Astrocyte (in vitro differentiated cells and primary cell): Measurements from ENCODE around the gene CDH22. TPM values are rescaled to one million over a fixed set of nuclear protein-coding genes. Genes with fewer than 3 reads are reported as not detected.

ENCODE experiments used
- DNase-seq: peaks from one replicate; pipeline ENCODE4 v3.0.0-alpha.2; 2010; ENCODE audit warnings: low read depth
- FAIRE-seq: peaks from 2 replicates; lab custom pipeline; 2011; peaks lifted over from hg19 to GRCh38; lab: Jason Lieb, UNC
- H2AFZ ChIP-seq: 2 replicates; pipeline ENCODE4 v1.6.0; 2012; ENCODE audit warnings: low read depth, low read length, inconsistent platforms
- H3K27ac ChIP-seq: 2 replicates; pipeline ENCODE4 v1.5.1; 2011; ENCODE audit warnings: low read depth, low read length, inconsistent platforms
- H3K27me3 ChIP-seq: 2 replicates; pipeline ENCODE4 v1.6.0; 2011; ENCODE audit warnings: low read length, inconsistent platforms; ENCODE audit not compliant: insufficient read depth
- H3K36me3 ChIP-seq: 2 replicates; pipeline ENCODE4 v1.5.1; 2011; ENCODE audit warnings: low read length, inconsistent platforms; ENCODE audit not compliant: insufficient read depth
- H3K4me1 ChIP-seq: 2 replicates; pipeline ENCODE4 v1.5.1; 2011; ENCODE audit warnings: low read length, inconsistent platforms; ENCODE audit not compliant: insufficient read depth
- H3K4me2 ChIP-seq: 2 replicates; pipeline ENCODE4 v1.6.0; 2012; ENCODE audit warnings: low read length, inconsistent platforms
- H3K4me3 ChIP-seq: 2 replicates; pipeline ENCODE4 v1.5.1; 2011; ENCODE audit warnings: low read depth, mild to moderate bottlenecking, low read length, inconsistent platforms; ENCODE audit not compliant: insufficient read depth
- H3K79me2 ChIP-seq: 2 replicates; pipeline ENCODE4 v1.6.0; 2012; ENCODE audit warnings: mild to moderate bottlenecking, low read length, inconsistent platforms; ENCODE audit not compliant: insufficient read depth
- H3K9ac ChIP-seq: 2 replicates; pipeline ENCODE4 v1.6.0; 2012; ENCODE audit warnings: mild to moderate bottlenecking, low read length, inconsistent platforms
- H3K9me3 ChIP-seq: 2 replicates; pipeline ENCODE4 v1.5.1; 2012; ENCODE audit warnings: low read depth, mild to moderate bottlenecking, low read length, inconsistent platforms; ENCODE audit not compliant: insufficient read depth
- H4K20me1 ChIP-seq: 2 replicates; pipeline ENCODE4 v1.6.0; 2012; ENCODE audit warnings: low read length, inconsistent platforms; ENCODE audit not compliant: insufficient read depth
- H3K27ac Mint-ChIP-seq: one replicate; pipeline ENCODE4 v1.8.0; 2021; ENCODE audit warnings: mild to moderate bottlenecking, mixed read lengths; ENCODE audit not compliant: unreplicated experiment
- H3K27me3 Mint-ChIP-seq: one replicate; pipeline ENCODE4 v1.8.0; 2021; ENCODE audit warnings: low read depth, mixed read lengths; ENCODE audit not compliant: unreplicated experiment
- H3K36me3 Mint-ChIP-seq: one replicate; pipeline ENCODE4 v1.8.0; 2021; ENCODE audit warnings: low read depth, mixed read lengths; ENCODE audit not compliant: unreplicated experiment
- H3K4me1 Mint-ChIP-seq: one replicate; pipeline ENCODE4 v1.8.0; 2021; ENCODE audit warnings: low read depth, mixed read lengths; ENCODE audit not compliant: unreplicated experiment
- H3K4me3 Mint-ChIP-seq: one replicate; pipeline ENCODE4 v1.8.0; 2021; ENCODE audit warnings: mild to moderate bottlenecking, moderate library complexity, mixed read lengths; ENCODE audit not compliant: unreplicated experiment
- H3K9me3 Mint-ChIP-seq: one replicate; pipeline ENCODE4 v1.8.0; 2021; ENCODE audit warnings: mild to moderate bottlenecking, mixed read lengths; ENCODE audit not compliant: unreplicated experiment
- EZH2 ChIP-seq: IDR thresholded peaks from 2 replicates; pipeline ENCODE4 v1.6.1; 2012; ENCODE audit warnings: mild to moderate bottlenecking, low read length, inconsistent platforms; ENCODE audit not compliant: insufficient read depth
- total RNA-seq: library from RNA; stranded (reverse); gene quantifications from 2 replicates; pipeline ENCODE4 v1.2.1, GENCODE V29; 2021
- TF ChIP-seq, protein P1 (sequence below): IDR thresholded peaks from 2 replicates; pipeline ENCODE4 v1.5.1; 2011; ENCODE audit warnings: low read depth, mild to moderate bottlenecking, inconsistent platforms, low read length, moderate library complexity; ENCODE audit not compliant: insufficient read depth

The CDH22 gene
- total RNA-seq, 1 donor from 2014 or later: not detected

DNA sequence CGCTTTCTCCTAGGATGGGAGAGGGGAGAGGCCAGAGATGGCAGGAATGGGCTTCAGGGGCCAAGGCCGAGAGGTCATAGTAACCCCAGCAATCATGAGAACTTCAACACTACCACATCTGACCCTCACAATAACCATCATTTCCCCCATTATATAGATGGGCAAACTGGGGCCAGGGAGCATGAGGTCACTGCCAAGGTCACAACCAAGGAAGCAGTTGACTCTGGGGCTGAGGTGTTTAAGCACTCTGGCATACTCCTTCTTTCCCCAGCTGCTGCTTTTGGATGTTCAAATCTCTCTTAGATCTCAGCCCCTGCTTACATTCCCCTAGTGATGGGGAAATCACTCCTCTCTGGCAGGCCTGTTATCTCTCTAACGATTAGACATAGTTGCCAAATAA lies 39.6 kb downstream of the CDH22 start:
- Mint-ChIP-seq H3K27me3 (peaks cover 72% of the 10 kb centered on the region), H3K4me3 (no peak overlapping the region), H3K36me3 (no peaks in the 10 kb centered on the region), H3K27ac (no peak overlapping the region), H3K4me1 (peaks cover 3% of the 10 kb centered on the region), H3K9me3 (peaks cover 12% of the 10 kb centered on the region)
- Histone ChIP-seq H3K4me1 (no peaks in the 10 kb centered on the region), H4K20me1 (no peaks in the 10 kb centered on the region), H3K27me3 (peaks cover 7% of the 10 kb centered on the region), H3K79me2 (no peaks in the 10 kb centered on the region), H3K4me3 (no peak overlapping the region), H3K9ac (no peak overlapping the region), H2AFZ (no peak overlapping the region), H3K27ac (no peak overlapping the region), H3K36me3 (no peaks in the 10 kb centered on the region), H3K9me3 (no peaks in the 10 kb centered on the region), H3K4me2 (no peak overlapping the region)
- no peak for FAIRE-seq
- DNase-seq: no peak
- TF ChIP-seq EZH2: no peak
- TF ChIP-seq, protein P1, sequence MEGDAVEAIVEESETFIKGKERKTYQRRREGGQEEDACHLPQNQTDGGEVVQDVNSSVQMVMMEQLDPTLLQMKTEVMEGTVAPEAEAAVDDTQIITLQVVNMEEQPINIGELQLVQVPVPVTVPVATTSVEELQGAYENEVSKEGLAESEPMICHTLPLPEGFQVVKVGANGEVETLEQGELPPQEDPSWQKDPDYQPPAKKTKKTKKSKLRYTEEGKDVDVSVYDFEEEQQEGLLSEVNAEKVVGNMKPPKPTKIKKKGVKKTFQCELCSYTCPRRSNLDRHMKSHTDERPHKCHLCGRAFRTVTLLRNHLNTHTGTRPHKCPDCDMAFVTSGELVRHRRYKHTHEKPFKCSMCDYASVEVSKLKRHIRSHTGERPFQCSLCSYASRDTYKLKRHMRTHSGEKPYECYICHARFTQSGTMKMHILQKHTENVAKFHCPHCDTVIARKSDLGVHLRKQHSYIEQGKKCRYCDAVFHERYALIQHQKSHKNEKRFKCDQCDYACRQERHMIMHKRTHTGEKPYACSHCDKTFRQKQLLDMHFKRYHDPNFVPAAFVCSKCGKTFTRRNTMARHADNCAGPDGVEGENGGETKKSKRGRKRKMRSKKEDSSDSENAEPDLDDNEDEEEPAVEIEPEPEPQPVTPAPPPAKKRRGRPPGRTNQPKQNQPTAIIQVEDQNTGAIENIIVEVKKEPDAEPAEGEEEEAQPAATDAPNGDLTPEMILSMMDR: no peak

DNA sequence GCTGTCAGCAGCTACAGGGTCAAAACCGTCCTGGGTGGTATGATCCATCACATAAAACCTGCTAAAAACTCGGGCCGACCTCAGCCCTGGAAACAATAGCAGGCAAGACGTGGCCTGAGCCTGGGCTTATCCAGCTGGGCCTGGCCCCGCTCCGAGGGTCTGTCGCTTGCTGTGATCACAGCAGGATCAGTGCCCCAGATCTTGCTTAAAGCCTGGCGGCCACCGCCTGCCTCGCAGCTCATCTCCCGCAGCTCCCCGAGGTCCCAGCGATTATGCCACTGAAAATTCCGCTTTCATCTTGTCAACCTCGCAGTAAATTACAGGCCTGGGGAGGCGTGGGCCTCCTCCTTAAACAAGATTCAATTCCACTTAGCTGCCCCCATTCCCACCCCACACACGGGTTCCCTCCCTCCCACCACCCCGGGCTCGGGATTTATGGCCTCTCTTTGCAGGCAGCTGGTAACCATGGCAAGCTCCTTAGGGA lies 40.1 kb downstream of the CDH22 start:
- Histone ChIP-seq H3K9ac (no peak overlapping the region), H3K27ac (no peak overlapping the region), H3K4me2 (no peak overlapping the region), H3K27me3 (peaks cover 8% of the 10 kb centered on the region), H3K36me3 (no peaks in the 10 kb centered on the region), H2AFZ (no peak overlapping the region), H3K9me3 (no peaks in the 10 kb centered on the region), H3K79me2 (no peaks in the 10 kb centered on the region), H3K4me3 (no peak overlapping the region), H3K4me1 (no peaks in the 10 kb centered on the region), H4K20me1 (no peaks in the 10 kb centered on the region)
- Mint-ChIP-seq H3K27ac (no peak overlapping the region), H3K36me3 (no peaks in the 10 kb centered on the region), H3K9me3 (peaks cover 9% of the 10 kb centered on the region), H3K27me3 (peaks cover 73% of the 10 kb centered on the region), H3K4me3 (no peak overlapping the region), H3K4me1 (no peaks in the 10 kb centered on the region)
- FAIRE-seq: no peak
- no peak for TF ChIP-seq EZH2
- TF ChIP-seq, protein P1: no peak
- DNase-seq: no peak

DNA sequence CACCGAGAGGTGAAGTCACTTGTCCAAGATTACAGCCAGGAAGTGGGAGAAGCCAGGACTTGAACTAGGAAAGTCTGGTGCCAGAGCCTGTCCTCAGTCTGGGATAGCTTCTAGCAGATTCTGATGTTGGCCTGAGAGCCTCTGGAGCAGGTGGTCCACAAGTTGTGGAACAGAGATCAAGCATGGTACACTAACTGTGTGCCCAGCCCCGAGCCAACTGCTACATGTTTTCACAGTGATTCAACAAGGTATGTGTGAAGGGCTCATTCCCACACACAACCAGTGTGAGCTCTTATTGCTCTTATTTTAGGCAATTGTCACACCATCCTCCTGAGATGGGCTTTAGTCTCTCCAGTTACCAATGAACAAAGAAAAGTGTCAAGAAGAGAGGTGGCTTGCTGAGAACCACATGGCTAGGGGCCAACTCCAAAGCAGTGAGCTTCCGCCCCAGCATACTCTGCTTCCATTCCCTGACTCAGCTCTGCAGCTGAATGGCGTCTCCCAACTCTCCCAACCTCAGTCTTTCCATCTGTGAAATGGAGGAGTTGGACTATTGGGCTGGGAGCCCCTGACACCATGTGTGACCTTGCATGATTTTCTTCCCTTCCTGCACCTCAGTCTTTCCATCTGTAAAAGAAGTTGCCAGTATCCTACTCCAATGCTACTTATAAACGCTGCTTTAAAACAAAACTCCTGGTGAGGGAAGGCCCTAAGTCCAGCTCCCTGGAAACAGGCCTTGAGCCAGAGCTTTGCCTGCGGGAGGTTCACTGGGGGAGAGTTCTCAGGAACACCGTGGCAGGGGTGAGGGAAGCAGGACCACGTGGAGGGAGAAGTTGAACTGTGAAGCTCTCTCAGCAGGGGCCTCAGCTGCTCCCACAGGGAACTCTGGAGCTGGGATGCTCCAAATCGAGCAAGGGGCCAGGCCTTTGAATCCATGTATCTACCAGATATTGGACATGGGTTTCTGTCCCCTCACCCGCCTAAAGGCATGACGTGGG lies 40.9 kb downstream of the CDH22 start:
- Mint-ChIP-seq H3K4me3 (no peak overlapping the region), H3K9me3 (peaks cover 9% of the 10 kb centered on the region), H3K4me1 (no peaks in the 10 kb centered on the region), H3K36me3 (no peaks in the 10 kb centered on the region), H3K27me3 (peaks cover 76% of the 10 kb centered on the region), H3K27ac (no peak overlapping the region)
- Histone ChIP-seq H3K36me3 (no peaks in the 10 kb centered on the region), H3K9me3 (no peaks in the 10 kb centered on the region), H3K9ac (no peak overlapping the region), H3K4me2 (no peak overlapping the region), H3K27me3 (peaks cover 12% of the 10 kb centered on the region), H4K20me1 (no peaks in the 10 kb centered on the region), H3K79me2 (no peaks in the 10 kb centered on the region), H3K27ac (no peak overlapping the region), H2AFZ (no peak overlapping the region), H3K4me3 (no peak overlapping the region), H3K4me1 (no peaks in the 10 kb centered on the region)
- DNase-seq (no peak), FAIRE-seq (no peak)
- no peak for TF ChIP-seq EZH2
